ENCODE measurements around the gene ZNF408.

- TF ChIP-seq EZH2 (IDR thresholded peaks at IDR 0.05; ENCODE audit: borderline replicate concordance, low read length): no peak
- TF ChIP-seq, protein P1, sequence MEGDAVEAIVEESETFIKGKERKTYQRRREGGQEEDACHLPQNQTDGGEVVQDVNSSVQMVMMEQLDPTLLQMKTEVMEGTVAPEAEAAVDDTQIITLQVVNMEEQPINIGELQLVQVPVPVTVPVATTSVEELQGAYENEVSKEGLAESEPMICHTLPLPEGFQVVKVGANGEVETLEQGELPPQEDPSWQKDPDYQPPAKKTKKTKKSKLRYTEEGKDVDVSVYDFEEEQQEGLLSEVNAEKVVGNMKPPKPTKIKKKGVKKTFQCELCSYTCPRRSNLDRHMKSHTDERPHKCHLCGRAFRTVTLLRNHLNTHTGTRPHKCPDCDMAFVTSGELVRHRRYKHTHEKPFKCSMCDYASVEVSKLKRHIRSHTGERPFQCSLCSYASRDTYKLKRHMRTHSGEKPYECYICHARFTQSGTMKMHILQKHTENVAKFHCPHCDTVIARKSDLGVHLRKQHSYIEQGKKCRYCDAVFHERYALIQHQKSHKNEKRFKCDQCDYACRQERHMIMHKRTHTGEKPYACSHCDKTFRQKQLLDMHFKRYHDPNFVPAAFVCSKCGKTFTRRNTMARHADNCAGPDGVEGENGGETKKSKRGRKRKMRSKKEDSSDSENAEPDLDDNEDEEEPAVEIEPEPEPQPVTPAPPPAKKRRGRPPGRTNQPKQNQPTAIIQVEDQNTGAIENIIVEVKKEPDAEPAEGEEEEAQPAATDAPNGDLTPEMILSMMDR (IDR thresholded peaks at IDR 0.05; ENCODE audit: low read length): no peak
Observed at GRCh38 chr11:46662366-46662765, 38.5 kb upstream of the ZNF408 start.
